Trophoblast cell (in vitro differentiated cells and primary cell): ENCODE results near the gene EFNA5.

Source experiments
- DNase-seq, 2 donors: peaks; one replicate each; pipeline ENCODE4 v3.0.0-alpha.2; 2016
- H2AFZ ChIP-seq: 2 replicates; pipeline ENCODE4 v1.6.1; 2013; ENCODE audit warnings: low read length, moderate library complexity, mild to moderate bottlenecking; ENCODE audit not compliant: insufficient read depth, poor library complexity
- H2AK5ac ChIP-seq: 2 replicates; pipeline ENCODE4 v1.6.1; 2013; ENCODE audit warnings: mild to moderate bottlenecking, low read length
- H2BK120ac ChIP-seq: 2 replicates; pipeline ENCODE4 v1.6.1; 2013; ENCODE audit warnings: low read length, mild to moderate bottlenecking, moderate library complexity; ENCODE audit not compliant: insufficient read depth, poor library complexity
- H2BK12ac ChIP-seq: 2 replicates; pipeline ENCODE4 v1.6.1; 2013; ENCODE audit warnings: mild to moderate bottlenecking, low read length, moderate library complexity
- H2BK5ac ChIP-seq: 2 replicates; pipeline ENCODE4 v1.6.1; 2013; ENCODE audit warnings: low read length, low read depth, moderate library complexity, mild to moderate bottlenecking; ENCODE audit not compliant: poor library complexity
- H3K14ac ChIP-seq: 2 replicates; pipeline ENCODE4 v1.6.1; 2013; ENCODE audit warnings: mild to moderate bottlenecking, low read length
- H3K18ac ChIP-seq: 2 replicates; pipeline ENCODE4 v1.6.1; 2013; ENCODE audit warnings: mild to moderate bottlenecking, low read length
- H3K23ac ChIP-seq: 2 replicates; pipeline ENCODE4 v1.6.1; 2013; ENCODE audit warnings: low read length
- H3K27ac ChIP-seq: 2 replicates; pipeline ENCODE4 v1.5.1; 2013; ENCODE audit warnings: low read depth, mild to moderate bottlenecking, inconsistent platforms, low read length, moderate library complexity
- H3K27me3 ChIP-seq: 2 replicates; pipeline ENCODE4 v1.6.1; 2013; ENCODE audit warnings: inconsistent platforms, mild to moderate bottlenecking, low read length, moderate library complexity; ENCODE audit not compliant: insufficient read depth
- H3K36me3 ChIP-seq, 2 experiments: 1 replicate in 1 of 2; 2 replicates in 1 of 2; pipeline ENCODE4 v1.6.1; 2013; ENCODE audit warnings: low read length in 2 of 2, mild to moderate bottlenecking in 2 of 2, moderate library complexity in 1 of 2; ENCODE audit not compliant: insufficient read depth in 2 of 2, control insufficient read depth in 1 of 2
- H3K4ac ChIP-seq: 2 replicates; pipeline ENCODE4 v1.6.1; 2013; ENCODE audit warnings: low read depth, mild to moderate bottlenecking, low read length, moderate library complexity
- H3K4me1 ChIP-seq, 2 experiments: 1 replicate in 1 of 2; 2 replicates in 1 of 2; pipeline ENCODE4 v1.6.1; 2013; ENCODE audit warnings: low read length in 2 of 2, mild to moderate bottlenecking in 2 of 2, moderate library complexity in 1 of 2; ENCODE audit not compliant: insufficient read depth in 2 of 2, control insufficient read depth in 1 of 2
- H3K4me2 ChIP-seq: 2 replicates; pipeline ENCODE4 v1.6.1; 2013; ENCODE audit warnings: inconsistent platforms, mild to moderate bottlenecking, low read length, moderate library complexity
- H3K4me3 ChIP-seq: 2 replicates; pipeline ENCODE4 v1.5.1; 2013; ENCODE audit warnings: mild to moderate bottlenecking, low read depth, low read length, inconsistent platforms
- H3K79me1 ChIP-seq: one replicate; pipeline ENCODE4 v1.6.1; 2013; ENCODE audit warnings: low read length
- H3K79me2 ChIP-seq: 2 replicates; pipeline ENCODE4 v1.6.1; 2013; ENCODE audit warnings: low read length, mild to moderate bottlenecking; ENCODE audit not compliant: control insufficient read depth, insufficient read depth, poor library complexity
- H3K9ac ChIP-seq: 2 replicates; pipeline ENCODE4 v1.6.1; 2013; ENCODE audit warnings: mild to moderate bottlenecking, low read length
- H3K9me3 ChIP-seq: 2 replicates; pipeline ENCODE4 v1.6.1; 2013; ENCODE audit warnings: low read depth, mild to moderate bottlenecking, control low read depth, inconsistent platforms, low read length; ENCODE audit not compliant: insufficient read depth
- H4K12ac ChIP-seq: 2 replicates; pipeline ENCODE4 v1.6.1; 2013; ENCODE audit warnings: low read depth, mild to moderate bottlenecking, low read length, moderate library complexity
- H4K8ac ChIP-seq: 2 replicates; pipeline ENCODE4 v1.6.1; 2013; ENCODE audit warnings: low read depth, mild to moderate bottlenecking, low read length, moderate library complexity
- H4K91ac ChIP-seq: one replicate; pipeline ENCODE4 v1.6.1; 2013; ENCODE audit warnings: low read depth, mild to moderate bottlenecking, low read length, moderate library complexity
- WGBS: extraction: QIAGEN DNeasy Blood & Tissue Kit; methylation state at CpG from one replicate; pipeline ENCODE4 v1.1.7; 2013; ENCODE audit warnings: missing lambda C conversion rate; ENCODE audit not compliant: insufficient read length, insufficient coverage; ENCODE audit errors: extremely low coverage; 5-methylcytosine and 5-hydroxymethylcytosine counted together

EFNA5 gene

DNA sequence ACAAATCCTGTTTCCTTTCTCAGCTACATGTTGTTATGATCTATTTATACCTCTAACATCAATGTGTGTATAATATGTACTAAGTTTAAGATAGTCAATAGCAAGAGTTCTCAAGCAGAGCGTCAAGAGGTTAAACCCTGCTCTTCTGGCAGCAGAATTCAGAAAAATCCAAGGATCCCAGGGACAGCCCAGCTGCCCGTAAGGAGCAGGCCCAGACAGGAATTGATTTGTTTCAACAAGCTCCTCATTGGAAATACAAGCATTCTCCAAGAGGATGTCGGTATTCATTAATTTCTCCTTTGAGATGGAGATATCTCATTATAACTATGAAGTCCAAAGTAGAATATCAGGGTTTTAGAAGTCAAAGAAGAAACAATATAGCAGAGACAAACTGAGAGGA lies 14.9 kb downstream of the EFNA5 start:
- no peak overlapping the region for H4K12ac ChIP-seq
- H2BK12ac ChIP-seq, result no peak overlapping the region
- H3K4me1 ChIP-seq, result no peaks in the 10 kb centered on the region
- no peaks in the 10 kb centered on the region for H3K79me2 ChIP-seq
- no peak overlapping the region for H2AFZ ChIP-seq
- H3K27me3 ChIP-seq, result no peaks in the 10 kb centered on the region
- H3K14ac ChIP-seq, result no peak overlapping the region
- H4K8ac ChIP-seq, result no peak overlapping the region
- no peak overlapping the region for H3K18ac ChIP-seq
- WGBS, result no CpG with 5 or more reads among the region's 3 CpGs
- DNase-seq, result no peak
- H2BK120ac ChIP-seq, result no peak overlapping the region
- H3K4me2 ChIP-seq, result no peak overlapping the region
- H3K4ac ChIP-seq, result no peak overlapping the region
- H2AK5ac ChIP-seq, result no peak overlapping the region
- H3K4me3 ChIP-seq, result no peak overlapping the region
- H3K9ac ChIP-seq, result no peak overlapping the region
- H3K9me3 ChIP-seq, result no peaks in the 10 kb centered on the region
- H3K36me3 ChIP-seq, result no peaks in the 10 kb centered on the region
- H3K27ac ChIP-seq, result no peak overlapping the region
- no peaks in the 10 kb centered on the region for H3K79me1 ChIP-seq
- no peak overlapping the region for H4K91ac ChIP-seq
- H2BK5ac ChIP-seq, result no peak overlapping the region
- H3K23ac ChIP-seq, result no peak overlapping the region

DNA sequence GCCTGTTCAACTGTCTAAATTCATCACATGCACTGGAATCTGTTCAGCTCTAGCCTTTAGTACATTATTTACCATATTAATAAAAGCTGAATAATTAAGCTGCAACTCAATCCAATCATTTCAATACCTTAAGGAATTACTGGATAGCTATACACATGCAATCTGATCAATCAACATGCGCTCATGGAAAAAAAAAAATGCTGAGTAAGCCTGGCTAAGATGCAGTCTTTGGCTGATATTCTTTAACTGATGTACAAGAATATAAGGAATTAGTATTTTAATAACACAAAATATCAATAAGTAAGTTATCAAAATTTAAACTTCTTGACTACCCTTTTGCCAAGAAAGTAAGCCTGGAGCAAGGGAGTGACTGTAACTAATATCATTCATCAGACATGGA lies 15.9 kb downstream of the EFNA5 start:
- H3K4me1 ChIP-seq, result no peaks in the 10 kb centered on the region
- H3K27me3 ChIP-seq, result no peaks in the 10 kb centered on the region
- no peaks in the 10 kb centered on the region for H3K36me3 ChIP-seq
- H2BK120ac ChIP-seq, result no peak overlapping the region
- no peak overlapping the region for H2AFZ ChIP-seq
- H3K14ac ChIP-seq, result no peak overlapping the region
- no peak overlapping the region for H3K27ac ChIP-seq
- H3K23ac ChIP-seq, result no peak overlapping the region
- no peaks in the 10 kb centered on the region for H3K79me1 ChIP-seq
- H2AK5ac ChIP-seq, result no peak overlapping the region
- H2BK12ac ChIP-seq, result no peak overlapping the region
- no peak overlapping the region for H3K9ac ChIP-seq
- H2BK5ac ChIP-seq, result no peak overlapping the region
- DNase-seq, result no peak
- no peaks in the 10 kb centered on the region for H3K9me3 ChIP-seq
- H4K8ac ChIP-seq, result no peak overlapping the region
- H3K4me3 ChIP-seq, result no peak overlapping the region
- no peaks in the 10 kb centered on the region for H3K79me2 ChIP-seq
- H4K91ac ChIP-seq, result no peak overlapping the region
- WGBS, result no CpG with 5 or more reads among the region's 1 CpG
- H3K4me2 ChIP-seq, result no peak overlapping the region
- H3K4ac ChIP-seq, result no peak overlapping the region
- H3K18ac ChIP-seq, result no peak overlapping the region
- no peak overlapping the region for H4K12ac ChIP-seq

DNA sequence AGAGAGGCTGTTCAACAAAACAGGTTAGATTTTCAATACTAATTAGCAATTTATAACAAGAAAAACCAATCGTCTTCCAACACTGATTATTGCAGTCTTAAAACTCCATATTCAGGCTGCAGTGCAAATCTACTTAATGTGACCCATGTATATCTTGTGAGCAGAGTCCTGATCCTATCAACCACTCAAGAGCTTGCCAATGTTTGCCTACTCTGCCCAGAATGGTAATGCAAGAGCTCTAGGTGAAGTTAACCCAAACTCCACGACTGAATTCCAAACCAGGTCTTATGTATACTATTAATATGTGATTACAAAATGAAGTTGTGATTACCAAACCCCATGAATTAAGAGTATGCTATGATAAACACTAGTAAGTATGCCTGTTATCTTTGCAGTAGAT lies 17.1 kb downstream of the EFNA5 start:
- no peak overlapping the region for H2BK120ac ChIP-seq
- H3K4me1 ChIP-seq, result no peaks in the 10 kb centered on the region
- H4K12ac ChIP-seq, result no peak overlapping the region
- no peak overlapping the region for H3K4me3 ChIP-seq
- no peak overlapping the region for H3K27ac ChIP-seq
- no peak overlapping the region for H3K9ac ChIP-seq
- no peak overlapping the region for H2AFZ ChIP-seq
- no peak overlapping the region for H3K23ac ChIP-seq
- no peaks in the 10 kb centered on the region for H3K36me3 ChIP-seq
- H3K27me3 ChIP-seq, result no peaks in the 10 kb centered on the region
- H2AK5ac ChIP-seq, result no peak overlapping the region
- no peak overlapping the region for H4K91ac ChIP-seq
- no peak overlapping the region for H2BK5ac ChIP-seq
- H3K18ac ChIP-seq, result no peak overlapping the region
- no peaks in the 10 kb centered on the region for H3K9me3 ChIP-seq
- H3K79me2 ChIP-seq, result no peaks in the 10 kb centered on the region
- no CpG with 5 or more reads among the region's 2 CpGs for WGBS
- H3K4ac ChIP-seq, result no peak overlapping the region
- no peak overlapping the region for H4K8ac ChIP-seq
- H3K14ac ChIP-seq, result no peak overlapping the region
- DNase-seq, result no peak
- no peaks in the 10 kb centered on the region for H3K79me1 ChIP-seq
- H3K4me2 ChIP-seq, result no peak overlapping the region
- no peak overlapping the region for H2BK12ac ChIP-seq

DNA sequence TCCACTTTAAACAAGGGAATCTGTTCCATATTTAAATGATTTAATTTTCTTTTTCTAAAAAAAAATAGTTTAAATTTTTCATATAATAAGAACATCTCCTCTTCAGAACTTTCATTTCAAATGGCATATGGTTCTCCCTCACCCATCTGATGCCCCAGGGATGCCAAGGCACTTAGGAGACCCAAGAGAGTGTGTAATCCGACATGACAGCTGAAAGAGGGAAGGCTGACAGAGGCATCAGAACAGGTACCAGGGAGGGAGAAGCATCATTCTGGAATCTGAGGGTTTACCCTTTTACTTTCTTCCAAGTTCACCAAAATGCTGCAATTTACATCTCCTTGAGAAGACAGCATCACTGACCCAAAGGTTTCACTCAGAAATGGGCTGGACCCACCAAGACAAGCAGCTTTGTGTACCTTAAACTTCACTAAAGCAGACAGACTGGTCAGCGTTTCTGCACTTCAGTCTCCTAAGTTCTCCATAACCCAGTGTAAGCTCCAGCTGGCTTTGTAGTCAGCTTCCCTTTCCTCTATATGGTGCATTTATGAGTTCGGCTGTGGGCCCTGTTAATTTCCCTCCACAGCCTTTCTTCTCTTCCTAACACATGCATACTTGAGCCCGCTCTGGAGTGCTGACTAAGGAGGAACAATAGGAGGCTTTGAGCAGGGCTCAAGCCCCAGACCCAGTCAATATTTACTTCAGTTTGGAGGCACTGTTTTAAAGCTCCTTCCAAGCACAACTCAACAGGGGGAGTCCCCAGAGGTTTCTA lies 17.7 kb downstream of the EFNA5 start:
- H2AK5ac ChIP-seq, result no peak overlapping the region
- no peaks in the 10 kb centered on the region for H3K4me1 ChIP-seq

More for the DNA sequence above, 17.7 kb downstream of the EFNA5 start:
- Histone ChIP-seq H2BK120ac (no peak overlapping the region), H3K4me3 (no peak overlapping the region), H3K18ac (no peak overlapping the region), H3K4me2 (no peak overlapping the region), H3K36me3 (no peaks in the 10 kb centered on the region), H4K91ac (no peak overlapping the region), H2AFZ (no peak overlapping the region), H4K8ac (no peak overlapping the region), H3K79me1 (no peaks in the 10 kb centered on the region), H3K14ac (no peak overlapping the region), H3K27me3 (no peaks in the 10 kb centered on the region), H3K23ac (no peak overlapping the region), H3K9me3 (no peaks in the 10 kb centered on the region), H3K79me2 (no peaks in the 10 kb centered on the region), H3K27ac (no peak overlapping the region), H2BK5ac (no peak overlapping the region), H3K4ac (no peak overlapping the region), H2BK12ac (no peak overlapping the region), H3K9ac (no peak overlapping the region), H4K12ac (no peak overlapping the region)
- WGBS, result no CpG with 5 or more reads among the region's 4 CpGs
- DNase-seq, result no peak
